OCI-LY7 (cell line): ENCODE data around the gene TAB3. TPM values are rescaled to one million over a fixed set of nuclear protein-coding genes. Genes with fewer than 3 reads are reported as not detected.

Experiments used
- BruUV-seq: library from RNA; stranded (reverse); fragments of 400-500 nt; replicated peaks from 2 replicates; lab custom pipeline; 2021; lab: Mats Ljungman, UMichigan
- CTCF ChIA-PET: fragments of 300-600 bp; sonication (Branson Sonifier 250); formaldehyde crosslinking; loops from one replicate; lab custom pipeline; 2022; ENCODE audit warnings: antibody characterized with exemption; ENCODE audit not compliant: unreplicated experiment; lab: Charles Lee
- POLR2A ChIA-PET: fragments of 300-600 bp; sonication (Branson Sonifier 250); formaldehyde crosslinking; loops from one replicate; lab custom pipeline; 2022; ENCODE audit warnings: antibody characterized with exemption; lab: Charles Lee
- DNase-seq: peaks from one replicate; pipeline ENCODE4 v3.0.0-alpha.2; 2015; ENCODE audit warnings: low spot score
- H2AFZ ChIP-seq: fragments of 200-600 bp; sonication (generic), shearing (Covaris generic); 2 replicates; pipeline ENCODE4 v1.6.1; 2014; ENCODE audit warnings: mild to moderate bottlenecking, antibody characterized with exemption, low read length, moderate library complexity
- H3K27ac ChIP-seq: fragments of 200-600 bp; sonication (generic); 2 replicates; pipeline ENCODE4 v1.5.1; 2014; ENCODE audit warnings: mixed run types, low read depth, mild to moderate bottlenecking, moderate library complexity, low read length, inconsistent platforms; ENCODE audit not compliant: poor library complexity, severe bottlenecking
- H3K36me3 ChIP-seq: fragments of 200-600 bp; sonication (generic); 2 replicates; pipeline ENCODE4 v1.6.1; 2014; ENCODE audit warnings: mild to moderate bottlenecking, antibody characterized with exemption, low read length, moderate library complexity, mixed read lengths; ENCODE audit not compliant: insufficient read depth
- H3K4me1 ChIP-seq: fragments of 200-600 bp; sonication (generic); 2 replicates; pipeline ENCODE4 v1.5.1; 2014; ENCODE audit warnings: mild to moderate bottlenecking, low read length; ENCODE audit not compliant: insufficient read depth, poor library complexity, severe bottlenecking
- H3K4me2 ChIP-seq: fragments of 200-600 bp; sonication (generic); 2 replicates; pipeline ENCODE4 v1.6.1; 2014; ENCODE audit warnings: mild to moderate bottlenecking, low read length
- H3K4me3 ChIP-seq: fragments of 200-600 bp; sonication (generic); 2 replicates; pipeline ENCODE4 v1.5.1; 2014; ENCODE audit warnings: mild to moderate bottlenecking, low read depth, low read length; ENCODE audit not compliant: poor library complexity, severe bottlenecking
- H3K79me2 ChIP-seq: fragments of 200-600 bp; sonication (generic); 2 replicates; pipeline ENCODE4 v1.6.1; 2016; ENCODE audit warnings: low read depth, mild to moderate bottlenecking, low read length, moderate library complexity, mixed read lengths; ENCODE audit not compliant: insufficient read depth
- H3K9me2 ChIP-seq: fragments of 200-600 bp; sonication (generic); 2 replicates; pipeline ENCODE4 v1.6.1; 2016; ENCODE audit warnings: mild to moderate bottlenecking, low read length, mixed read lengths; ENCODE audit not compliant: insufficient read depth
- H3K9me3 ChIP-seq: fragments of 200-600 bp; sonication (generic); 2 replicates; pipeline ENCODE4 v1.6.1; 2014; ENCODE audit warnings: mild to moderate bottlenecking, mixed run types, low read length, mixed read lengths
- H4K20me1 ChIP-seq: fragments of 200-600 bp; sonication (generic); 2 replicates; pipeline ENCODE4 v1.6.1; 2014; ENCODE audit warnings: mild to moderate bottlenecking, antibody characterized with exemption, low read length, moderate library complexity, mixed read lengths; ENCODE audit not compliant: insufficient read depth
- EZH2phosphoT487 ChIP-seq: fragments of 200-600 bp; sonication (generic); IDR thresholded peaks from 2 replicates; pipeline ENCODE4 v1.6.1; 2018; ENCODE audit warnings: low read depth, borderline replicate concordance, mild to moderate bottlenecking, mixed run types, antibody characterized with exemption, low read length, moderate library complexity, mixed read lengths
- intact Hi-C: fragments of 100-400 bp; cut with micrococcal nuclease; formaldehyde crosslinking; loops from one replicate; pipeline ENCODE4 v1.10.0; 2022; ENCODE audit not compliant: unreplicated experiment
- total RNA-seq, 2 experiments: library from RNA; depleted of rRNA in 1 of 2; stranded (reverse); fragments of >200 nt in 1 of 2; shearing (Covaris generic) in 1 of 2; gene quantifications; 2 replicates each; pipeline ENCODE4 v1.2.3, GENCODE V29; 2014 to 2022
- TF ChIP-seq, protein P1 (sequence below): fragments of 200-600 bp; sonication (generic); conservative IDR thresholded peaks from 2 replicates; pipeline ENCODE4 v1.5.1; 2014; ENCODE audit warnings: mild to moderate bottlenecking, antibody characterized with exemption, low read length, moderate library complexity, mixed read lengths

The TAB3 gene
- total RNA-seq, 2 experiments from 2014 or later: 13.8 to 14.6 TPM

DNA sequence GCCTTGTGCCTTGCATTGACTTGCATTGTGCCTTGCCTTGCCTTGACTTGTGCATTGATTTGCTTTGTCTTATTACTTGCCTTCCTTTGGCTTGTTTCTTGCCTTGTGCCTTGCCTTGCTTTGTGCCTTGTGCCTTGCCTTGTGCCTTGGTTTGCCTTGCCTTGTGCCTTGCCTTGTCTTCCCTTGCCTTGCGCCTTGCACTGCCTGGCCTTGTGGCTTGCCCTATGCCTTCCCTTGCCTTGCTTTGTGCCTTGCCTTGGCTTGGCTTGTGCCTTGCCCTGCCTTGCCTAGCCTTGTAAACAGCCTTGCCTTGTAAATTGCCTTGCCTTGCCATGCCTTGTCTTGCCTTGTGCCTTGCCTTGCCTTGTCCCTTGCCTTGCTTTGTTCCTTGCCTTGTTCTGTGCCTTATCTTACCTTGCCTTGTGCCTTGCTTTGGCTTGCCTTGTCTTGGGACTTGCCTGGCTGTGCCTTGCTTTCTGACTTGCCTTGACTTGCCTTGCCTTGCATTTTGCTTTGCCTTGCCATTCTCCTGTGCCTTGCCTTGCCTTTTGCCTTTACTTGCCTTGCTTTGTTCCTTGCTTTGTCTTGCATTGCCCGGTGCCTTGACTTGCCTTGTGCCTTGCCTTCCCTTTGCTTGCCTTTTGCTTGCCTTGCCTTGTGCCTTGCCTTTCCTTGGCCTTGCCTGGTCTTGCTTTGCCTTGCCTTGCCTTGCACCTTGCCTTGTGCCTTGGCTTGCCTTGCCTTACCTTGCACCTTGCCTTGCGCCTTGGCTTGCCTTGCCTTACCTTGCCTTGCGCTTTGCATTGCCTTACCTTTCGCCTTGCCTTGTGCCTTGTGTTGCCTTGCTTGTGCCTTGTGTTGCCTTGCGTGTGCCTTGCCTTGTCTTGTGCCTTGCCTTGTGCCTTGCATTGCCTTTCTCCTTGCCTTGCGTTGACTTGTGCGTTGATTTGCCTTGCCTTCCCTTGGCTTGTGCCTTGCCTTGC is 97.5 kb downstream of the TAB3 start:
- CTCF ChIA-PET: no interaction called here
- H4K20me1 ChIP-seq: no peaks in the 10 kb centered on the region
- H2AFZ ChIP-seq: no peak overlapping the region
- H3K4me2 ChIP-seq: no peak overlapping the region
- no peak for DNase-seq
- TF ChIP-seq, protein P1, sequence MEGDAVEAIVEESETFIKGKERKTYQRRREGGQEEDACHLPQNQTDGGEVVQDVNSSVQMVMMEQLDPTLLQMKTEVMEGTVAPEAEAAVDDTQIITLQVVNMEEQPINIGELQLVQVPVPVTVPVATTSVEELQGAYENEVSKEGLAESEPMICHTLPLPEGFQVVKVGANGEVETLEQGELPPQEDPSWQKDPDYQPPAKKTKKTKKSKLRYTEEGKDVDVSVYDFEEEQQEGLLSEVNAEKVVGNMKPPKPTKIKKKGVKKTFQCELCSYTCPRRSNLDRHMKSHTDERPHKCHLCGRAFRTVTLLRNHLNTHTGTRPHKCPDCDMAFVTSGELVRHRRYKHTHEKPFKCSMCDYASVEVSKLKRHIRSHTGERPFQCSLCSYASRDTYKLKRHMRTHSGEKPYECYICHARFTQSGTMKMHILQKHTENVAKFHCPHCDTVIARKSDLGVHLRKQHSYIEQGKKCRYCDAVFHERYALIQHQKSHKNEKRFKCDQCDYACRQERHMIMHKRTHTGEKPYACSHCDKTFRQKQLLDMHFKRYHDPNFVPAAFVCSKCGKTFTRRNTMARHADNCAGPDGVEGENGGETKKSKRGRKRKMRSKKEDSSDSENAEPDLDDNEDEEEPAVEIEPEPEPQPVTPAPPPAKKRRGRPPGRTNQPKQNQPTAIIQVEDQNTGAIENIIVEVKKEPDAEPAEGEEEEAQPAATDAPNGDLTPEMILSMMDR: no peak
- no peak for TF ChIP-seq EZH2phosphoT487
- intact Hi-C loops: no loop called here
- no peak overlapping the region for H3K4me3 ChIP-seq
- no peaks in the 10 kb centered on the region for H3K4me1 ChIP-seq
- no peak overlapping the region for H3K27ac ChIP-seq
- H3K79me2 ChIP-seq: no peaks in the 10 kb centered on the region
- BruUV-seq: no TSS peak
- POLR2A ChIA-PET: no interaction called here
- no peaks in the 10 kb centered on the region for H3K36me3 ChIP-seq
- no peaks in the 10 kb centered on the region for H3K9me3 ChIP-seq
- H3K9me2 ChIP-seq: no peaks in the 10 kb centered on the region

DNA sequence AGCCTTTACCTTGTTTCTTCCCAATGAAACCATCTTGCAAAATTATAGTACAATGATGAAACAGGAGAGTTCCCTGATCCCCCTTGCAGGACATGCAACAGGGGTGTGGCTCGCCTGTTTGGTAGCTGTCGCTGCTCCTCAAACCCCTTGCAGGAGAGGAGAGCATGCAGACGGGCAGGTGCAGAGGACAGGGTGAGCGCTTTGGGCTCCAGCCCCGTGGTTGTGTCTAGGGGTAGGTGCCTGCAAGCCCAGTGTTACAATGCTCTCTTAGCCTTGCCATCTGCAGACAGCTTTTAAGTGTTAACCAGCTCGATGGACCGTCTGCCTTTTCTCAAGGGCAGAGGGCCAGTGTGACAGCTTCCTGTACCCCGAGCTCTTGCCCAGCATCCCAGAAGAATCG is 102.0 kb downstream of the TAB3 start:
- Histone ChIP-seq H4K20me1 (no peaks in the 10 kb centered on the region), H3K36me3 (no peaks in the 10 kb centered on the region), H3K4me1 (no peaks in the 10 kb centered on the region), H3K4me2 (no peak overlapping the region), H3K9me2 (no peaks in the 10 kb centered on the region), H3K79me2 (no peaks in the 10 kb centered on the region), H3K4me3 (no peak overlapping the region), H2AFZ (no peak overlapping the region), H3K9me3 (no peaks in the 10 kb centered on the region), H3K27ac (no peak overlapping the region)
- no peak for TF ChIP-seq EZH2phosphoT487
- TF ChIP-seq, protein P1: no peak
- BruUV-seq: no TSS peak
- DNase-seq: no peak
- CTCF ChIA-PET: no interaction called here
- POLR2A ChIA-PET: no interaction called here
- intact Hi-C loops: no loop called here

DNA sequence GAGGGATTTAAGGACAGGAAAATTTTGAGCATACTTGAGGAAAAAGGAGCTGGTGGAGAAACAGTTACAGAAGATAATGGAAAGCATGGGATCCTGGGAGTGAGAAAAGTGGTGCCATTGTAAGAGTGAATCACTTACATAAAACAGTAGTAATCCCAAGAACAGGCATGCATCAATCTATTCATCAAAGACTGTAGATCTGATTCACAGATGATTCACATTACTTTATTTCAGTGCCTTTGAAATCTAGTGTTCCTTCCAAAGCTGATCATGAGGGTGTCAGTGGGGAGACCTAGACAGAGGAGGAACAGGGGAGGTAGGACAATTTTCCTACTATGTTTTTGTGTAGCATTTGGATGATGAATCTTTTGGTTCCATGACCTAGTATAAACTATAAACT is 102.7 kb downstream of the TAB3 start:
- Histone ChIP-seq H3K79me2 (no peaks in the 10 kb centered on the region), H3K36me3 (no peaks in the 10 kb centered on the region), H3K9me3 (no peaks in the 10 kb centered on the region), H3K27ac (no peak overlapping the region), H3K4me1 (no peaks in the 10 kb centered on the region), H4K20me1 (no peaks in the 10 kb centered on the region), H3K4me3 (no peak overlapping the region), H3K4me2 (no peak overlapping the region), H3K9me2 (no peaks in the 10 kb centered on the region), H2AFZ (no peak overlapping the region)
- POLR2A ChIA-PET: no interaction called here
- intact Hi-C loops: no loop called here
- CTCF ChIA-PET: no interaction called here
- TF ChIP-seq EZH2phosphoT487: no peak
- TF ChIP-seq, protein P1: no peak
- BruUV-seq: no TSS peak
- no peak for DNase-seq
